Activated CD4-positive, alpha-beta T cell treated with anti-CD3 and anti-CD28 coated beads, Interleukin-2, amount 10 ng/mL, durations not matched to agents 24 days and 14 days (primary cell): Measurements from ENCODE around the gene GNPDA1. TPM values are rescaled to one million over a fixed set of nuclear protein-coding genes. Genes with fewer than 3 reads are reported as not detected.
A peak's percentile ranks its signal among the peaks of the same experiment; 100 is the strongest.
"Not testable (repeated sequence)": the region's sequence is repeated elsewhere in the genome, so short reads cannot be mapped to it uniquely, and the experiment has no call there.

Experiments
- DNase-seq: peaks from one replicate; pipeline ENCODE4 v3.0.0; 2022
- H3K27ac Mint-ChIP-seq: one replicate; pipeline ENCODE4 v1.8.0; 2022; ENCODE audit warnings: mild to moderate bottlenecking, mixed read lengths
- H3K27me3 Mint-ChIP-seq: one replicate; pipeline ENCODE4 v1.8.0; 2022; ENCODE audit warnings: mixed read lengths
- H3K36me3 Mint-ChIP-seq: one replicate; pipeline ENCODE4 v1.8.0; 2022; ENCODE audit warnings: low read depth, mild to moderate bottlenecking, mixed read lengths
- H3K4me1 Mint-ChIP-seq: one replicate; pipeline ENCODE4 v1.8.0; 2021; ENCODE audit warnings: mixed read lengths
- H3K4me3 Mint-ChIP-seq: one replicate; pipeline ENCODE4 v1.8.0; 2022; ENCODE audit warnings: mild to moderate bottlenecking, moderate library complexity, mixed read lengths
- H3K9me3 Mint-ChIP-seq: one replicate; pipeline ENCODE4 v1.8.0; 2021; ENCODE audit warnings: mixed read lengths
- intact Hi-C: fragments of 100-400 bp; cut with micrococcal nuclease; formaldehyde crosslinking; loops from one replicate; pipeline ENCODE4 v1.15.1; 2023
- total RNA-seq: library from RNA; stranded (reverse); gene quantifications from 2 replicates; pipeline ENCODE4 v1.2.3, GENCODE V29; 2022

GNPDA1 gene
- 108 and 114 TPM in 2 replicates for total RNA-seq

DNA sequence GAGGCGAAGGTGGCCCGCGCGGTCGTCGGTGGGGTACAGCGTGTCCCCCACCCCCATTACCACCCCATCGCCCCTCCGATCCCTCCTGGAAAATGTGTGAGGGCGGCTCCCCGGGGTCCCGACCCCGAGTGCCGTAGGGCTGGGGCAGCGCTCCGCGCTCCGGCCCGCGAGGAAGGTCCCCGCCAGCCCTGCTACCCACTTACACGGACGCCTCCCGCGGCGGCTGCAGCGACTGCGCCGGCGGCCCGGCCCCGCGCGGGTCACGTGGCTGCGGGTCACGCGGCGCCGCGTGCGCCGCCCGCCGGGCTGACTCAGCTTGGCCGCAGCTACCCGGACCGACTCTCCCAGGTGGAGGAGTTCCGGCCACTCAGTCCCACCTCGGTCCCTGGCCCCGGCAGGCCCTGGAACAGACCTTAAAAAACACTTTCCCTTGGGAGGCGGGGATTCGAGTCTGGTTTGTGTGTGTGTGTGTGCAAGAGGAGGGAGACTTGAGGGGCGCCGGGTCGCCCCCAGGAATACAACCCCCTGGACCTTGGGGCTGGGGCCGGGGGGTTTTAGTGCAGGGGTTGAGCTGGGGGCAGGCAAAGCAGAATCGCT, at the start of gene GNPDA1:
TSS of gene GNPDA1 (minus strand) at position 236 of the 597 bp plus-strand sequence. CDS start 992 bp downstream, outside the sequence.
- peaks cover 33% of the 10 kb centered on the region for H3K36me3 Mint-ChIP-seq
- peak within 1 kb of the TSS; percentile 94 for H3K27ac Mint-ChIP-seq
- peaks cover 2% of the 10 kb centered on the region for H3K9me3 Mint-ChIP-seq
- peaks cover 77% of the 10 kb centered on the region for H3K4me1 Mint-ChIP-seq
- intact Hi-C loops: loop anchor here (2.0 to 5.0 kb wide), 2 partner anchors 91 to 132 kb away; partner anchors contain the start of gene DELE1
- peak within 1 kb of the TSS; percentile 90 for H3K4me3 Mint-ChIP-seq
- no peaks in the 10 kb centered on the region for H3K27me3 Mint-ChIP-seq
- peak; percentile 93 for DNase-seq

DNA sequence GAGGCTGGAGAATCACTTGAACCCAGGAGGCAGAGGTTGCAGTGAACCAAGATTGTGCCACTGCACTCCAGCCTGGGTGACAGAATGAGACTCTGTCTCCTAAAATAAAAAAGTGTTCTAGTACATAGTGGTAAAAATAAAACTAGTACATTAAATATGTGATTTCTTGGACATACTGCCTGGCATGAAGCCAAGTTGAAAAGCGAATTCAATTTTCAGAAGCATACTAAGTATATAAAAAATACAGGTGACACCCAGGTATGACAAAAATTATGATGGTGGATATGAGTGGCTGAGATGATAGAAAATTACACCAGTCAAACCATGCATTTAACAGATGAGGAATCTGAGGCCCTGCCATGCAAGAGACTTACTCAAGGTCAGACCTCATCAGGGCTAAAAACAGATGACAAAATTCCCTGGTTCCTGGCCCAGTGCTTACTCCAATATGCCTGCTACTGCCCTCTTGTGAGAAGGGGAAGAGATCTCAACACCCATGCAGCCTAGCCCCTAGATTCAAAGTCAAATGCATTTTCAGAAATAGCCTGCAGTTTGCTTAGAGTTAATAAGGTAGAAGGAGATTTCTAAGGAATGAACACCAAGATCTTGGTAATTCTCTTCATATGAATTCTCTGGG, 46.6 kb upstream of the GNPDA1 start:
- Mint-ChIP-seq H3K27ac (no peak overlapping the region), H3K4me1 (peaks cover 12% of the 10 kb centered on the region), H3K36me3 (no peaks in the 10 kb centered on the region), H3K4me3 (no peak overlapping the region), H3K27me3 (no peaks in the 10 kb centered on the region), H3K9me3 (no peaks in the 10 kb centered on the region)
- intact Hi-C loops: no loop called here
- DNase-seq: no peak

DNA sequence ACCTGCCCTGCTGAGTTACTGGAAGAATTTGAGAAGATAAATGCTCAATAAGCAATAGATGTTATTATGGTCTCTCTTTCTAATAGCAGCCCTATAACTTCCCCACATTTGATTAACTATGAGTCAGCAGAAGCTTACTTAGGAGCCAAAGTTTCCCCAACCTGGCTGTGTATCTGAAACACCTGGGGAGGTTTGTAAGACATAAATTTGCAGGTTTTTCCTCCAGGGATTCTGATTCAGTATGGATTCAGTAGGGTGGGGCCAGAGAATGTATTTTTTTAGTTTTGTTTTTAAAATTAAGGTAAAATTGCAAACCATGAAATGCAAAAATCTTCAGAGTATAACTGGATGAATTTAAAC, 44.9 kb upstream of the GNPDA1 start:
- intact Hi-C loops: no loop called here
- no peaks in the 10 kb centered on the region for H3K9me3 Mint-ChIP-seq
- H3K4me3 Mint-ChIP-seq: no peak overlapping the region
- H3K27me3 Mint-ChIP-seq: no peaks in the 10 kb centered on the region
- H3K4me1 Mint-ChIP-seq: peaks cover 8% of the 10 kb centered on the region
- DNase-seq: no peak
- H3K36me3 Mint-ChIP-seq: no peaks in the 10 kb centered on the region
- H3K27ac Mint-ChIP-seq: no peak overlapping the region

DNA sequence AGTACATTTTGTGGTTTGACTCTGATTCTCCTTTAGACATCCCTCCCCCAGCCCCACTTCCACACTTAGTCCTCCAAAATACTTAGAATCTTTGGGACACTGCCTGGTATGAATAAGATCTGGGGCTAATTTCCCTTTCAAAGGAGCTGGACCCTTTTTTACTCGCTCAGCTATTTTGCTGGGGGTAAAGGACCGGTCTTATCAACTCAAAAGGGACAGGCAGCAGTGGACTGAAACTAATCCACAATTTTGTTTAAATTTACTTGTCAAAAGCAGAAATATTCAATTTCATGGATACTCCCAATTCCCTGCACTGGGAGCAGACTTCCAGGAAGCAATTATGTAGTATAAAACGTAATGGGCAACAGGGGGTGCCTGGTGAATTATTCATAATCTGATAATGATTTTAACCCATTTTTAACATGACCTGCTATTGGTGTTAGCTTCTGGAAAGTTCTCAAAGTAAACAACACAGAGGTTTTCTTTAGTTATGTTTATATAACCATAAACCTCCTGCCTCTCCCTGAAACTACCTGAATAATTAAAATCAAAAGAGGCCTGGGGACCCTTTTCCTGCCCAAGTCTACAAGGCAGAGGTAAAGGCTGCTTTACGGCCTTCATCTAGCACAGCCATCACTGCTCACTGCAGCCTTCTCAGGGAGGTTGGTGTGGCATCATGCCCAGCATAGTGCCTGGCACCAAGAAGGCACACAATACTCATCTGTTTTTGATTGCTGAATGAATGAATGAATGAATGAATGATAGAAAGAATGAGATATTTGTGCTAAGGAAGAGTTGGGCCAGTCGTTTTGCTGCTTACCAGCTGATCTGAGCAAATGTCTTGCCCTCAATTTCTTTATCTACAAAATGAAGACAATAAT, 44.2 kb upstream of the GNPDA1 start:
- no peaks in the 10 kb centered on the region for H3K36me3 Mint-ChIP-seq
- no peak for DNase-seq
- H3K9me3 Mint-ChIP-seq: no peaks in the 10 kb centered on the region
- H3K27me3 Mint-ChIP-seq: no peaks in the 10 kb centered on the region
- intact Hi-C loops: no loop called here
- no peak overlapping the region for H3K27ac Mint-ChIP-seq
- H3K4me1 Mint-ChIP-seq: peaks cover 8% of the 10 kb centered on the region
- H3K4me3 Mint-ChIP-seq: no peak overlapping the region

DNA sequence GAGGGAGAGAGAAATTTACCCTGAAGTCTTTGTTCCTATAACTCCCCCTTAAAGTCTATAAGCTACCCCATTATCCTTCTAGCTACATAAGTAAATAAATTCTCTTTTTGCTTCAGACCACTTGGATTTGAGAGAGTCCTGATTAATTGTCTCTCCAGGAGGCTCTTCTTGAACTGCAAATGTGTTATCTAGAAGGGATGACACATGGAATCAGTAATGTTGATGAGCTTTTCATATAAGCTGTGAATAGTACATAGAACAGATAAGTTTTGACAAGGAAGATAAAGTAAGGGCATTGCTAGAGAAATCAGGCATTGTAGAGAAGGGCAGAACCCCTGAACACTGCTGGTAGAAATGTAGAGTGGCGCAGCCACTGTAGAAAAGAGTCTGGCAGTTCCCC, 42.5 kb upstream of the GNPDA1 start:
- Mint-ChIP-seq H3K4me1 (peaks cover 8% of the 10 kb centered on the region), H3K36me3 (no peaks in the 10 kb centered on the region), H3K27me3 (no peaks in the 10 kb centered on the region), H3K4me3 (no peak overlapping the region), H3K9me3 (no peaks in the 10 kb centered on the region), H3K27ac (no peak overlapping the region)
- intact Hi-C loops: no loop called here
- DNase-seq: no peak

DNA sequence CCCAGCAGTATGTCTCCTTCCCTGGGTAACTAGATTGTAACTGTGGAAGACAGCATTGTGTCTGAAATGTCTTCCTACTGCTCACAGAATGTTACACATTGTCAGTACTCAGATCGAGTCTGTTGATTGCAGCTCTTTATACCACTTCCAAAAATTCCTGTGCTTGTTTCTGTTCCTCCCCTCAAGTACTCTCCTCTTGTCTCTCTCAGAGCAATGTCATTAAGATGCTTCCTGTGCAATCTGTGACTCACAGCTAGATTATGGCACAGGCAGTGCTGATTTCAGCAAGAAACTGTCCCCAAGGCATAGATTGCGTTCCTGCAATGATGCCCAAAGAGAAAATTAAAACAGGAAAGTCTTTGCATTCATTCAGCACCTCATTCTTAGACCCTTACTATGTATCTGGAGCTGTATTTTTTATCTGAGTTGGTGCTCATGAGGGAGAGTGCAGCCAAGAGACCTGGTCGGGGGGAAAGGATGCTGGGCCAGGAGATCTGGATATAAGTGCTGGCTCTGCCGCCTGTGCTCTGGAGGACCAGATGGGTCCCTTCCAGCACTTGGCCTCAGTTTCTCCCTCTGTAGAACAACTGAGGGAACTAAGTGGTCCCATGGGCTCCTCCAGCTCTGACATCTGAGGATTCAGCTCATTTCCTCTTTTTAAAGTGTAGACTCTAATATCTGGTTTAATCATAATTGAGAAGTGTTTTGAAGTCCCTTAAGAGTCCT, 40.8 kb upstream of the GNPDA1 start:
- no peaks in the 10 kb centered on the region for H3K9me3 Mint-ChIP-seq
- peaks cover 8% of the 10 kb centered on the region for H3K4me1 Mint-ChIP-seq
- no peak overlapping the region for H3K4me3 Mint-ChIP-seq
- H3K27me3 Mint-ChIP-seq: no peaks in the 10 kb centered on the region
- no peak overlapping the region for H3K27ac Mint-ChIP-seq
- DNase-seq: no peak
- no peaks in the 10 kb centered on the region for H3K36me3 Mint-ChIP-seq
- intact Hi-C loops: loop anchor here (2.0 kb wide), 1 partner anchor 21 kb away; no protein-coding TSS in a partner anchor

DNA sequence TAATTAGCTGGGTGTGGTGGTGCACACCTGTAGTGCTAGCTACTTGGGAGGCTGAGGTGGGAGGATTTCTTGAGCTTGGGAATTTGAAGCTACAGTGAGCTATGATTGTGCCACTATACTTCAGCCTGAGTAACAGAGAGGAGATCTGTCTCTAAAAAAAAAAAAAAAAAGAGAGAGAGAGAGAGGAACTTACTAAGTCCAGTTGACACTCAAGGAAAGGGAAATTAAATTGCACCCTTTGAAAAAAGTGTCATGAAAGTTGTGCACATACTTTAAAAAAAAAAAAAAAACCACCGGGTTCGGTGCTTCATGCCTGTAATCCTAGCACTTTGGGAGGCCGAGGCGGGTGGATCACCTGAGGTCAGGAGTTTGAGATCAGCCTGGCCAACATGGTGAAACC, 39.2 kb upstream of the GNPDA1 start:
- not testable (repeated sequence) for H3K9me3 Mint-ChIP-seq, H3K36me3 Mint-ChIP-seq, H3K4me3 Mint-ChIP-seq, H3K27ac Mint-ChIP-seq, H3K4me1 Mint-ChIP-seq, DNase-seq, H3K27me3 Mint-ChIP-seq
- intact Hi-C loops: loop anchor here (2.0 kb wide), 1 partner anchor 23 kb away; no protein-coding TSS in a partner anchor

DNA sequence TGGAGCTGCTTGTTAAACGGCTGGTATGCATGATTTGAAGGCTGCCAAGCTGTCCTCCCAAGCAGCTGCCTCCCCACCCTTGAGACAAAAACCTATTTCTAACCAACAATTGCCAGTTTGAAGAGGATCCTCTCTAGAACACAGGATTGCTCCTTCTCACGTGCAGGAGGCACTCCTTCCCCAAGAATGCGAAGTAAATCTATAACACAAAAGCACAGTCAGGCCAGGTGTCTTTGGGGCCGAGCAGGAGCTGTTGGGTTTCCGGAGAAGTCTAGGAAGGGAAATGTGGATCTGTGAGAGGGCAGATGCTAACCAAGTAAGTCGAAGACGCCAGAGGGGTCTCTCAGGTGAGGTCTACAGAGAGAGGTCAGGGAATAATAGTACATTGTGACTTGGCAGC, 35.4 kb upstream of the GNPDA1 start:
- Mint-ChIP-seq H3K4me3 (no peak overlapping the region), H3K27me3 (peaks cover 2% of the 10 kb centered on the region), H3K27ac (no peak overlapping the region), H3K4me1 (peaks cover 2% of the 10 kb centered on the region), H3K36me3 (no peaks in the 10 kb centered on the region), H3K9me3 (no peaks in the 10 kb centered on the region)
- DNase-seq: no peak
- intact Hi-C loops: no loop called here

DNA sequence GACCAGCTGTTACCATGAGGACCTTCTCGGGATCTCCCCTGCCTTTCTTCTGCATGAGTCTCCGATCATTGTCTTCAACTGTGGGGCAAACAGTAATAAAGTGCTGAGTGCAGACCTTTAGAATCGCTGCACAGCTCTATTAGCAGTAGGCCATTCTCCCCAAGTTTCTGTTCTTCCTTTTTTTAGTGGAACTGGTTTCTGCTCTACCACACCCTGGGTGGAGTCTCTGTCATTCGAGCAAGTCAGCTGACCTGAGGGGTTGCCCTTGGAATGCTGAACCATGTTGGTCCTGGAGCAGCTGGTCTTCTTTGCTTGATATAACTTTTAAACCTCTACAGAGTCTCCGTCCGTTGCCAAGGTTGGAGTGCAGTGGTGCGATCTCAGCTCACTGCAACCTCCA, 33.4 kb upstream of the GNPDA1 start:
- no peaks in the 10 kb centered on the region for H3K4me1 Mint-ChIP-seq
- H3K36me3 Mint-ChIP-seq: no peaks in the 10 kb centered on the region
- intact Hi-C loops: no loop called here
- no peak overlapping the region for H3K4me3 Mint-ChIP-seq
- DNase-seq: no peak
- peaks cover 2% of the 10 kb centered on the region for H3K27me3 Mint-ChIP-seq
- H3K9me3 Mint-ChIP-seq: no peaks in the 10 kb centered on the region
- H3K27ac Mint-ChIP-seq: no peak overlapping the region

DNA sequence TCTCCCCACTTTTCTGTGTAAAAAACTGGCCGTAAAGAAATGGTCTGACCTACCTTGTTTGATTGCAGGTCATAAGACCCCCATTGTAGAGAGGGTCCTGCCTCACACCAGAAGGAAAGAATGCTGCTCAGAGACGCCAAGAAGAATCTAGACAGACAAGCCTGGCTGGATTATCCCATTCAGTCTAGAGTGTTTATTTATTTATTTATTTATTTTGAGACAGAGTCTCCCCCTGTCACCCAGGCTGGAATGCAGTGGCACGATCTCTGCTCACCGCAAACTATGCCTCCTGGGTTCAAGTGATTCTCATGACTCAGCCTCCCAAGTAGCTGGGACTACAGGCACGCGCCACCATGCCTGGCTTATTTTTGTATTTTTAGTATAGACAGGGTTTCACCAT, 28.1 kb upstream of the GNPDA1 start:
- H3K4me3 Mint-ChIP-seq, H3K27ac Mint-ChIP-seq, intact Hi-C loops, DNase-seq, H3K9me3 Mint-ChIP-seq, H3K27me3 Mint-ChIP-seq, H3K4me1 Mint-ChIP-seq, H3K36me3 Mint-ChIP-seq: not testable (repeated sequence)

DNA sequence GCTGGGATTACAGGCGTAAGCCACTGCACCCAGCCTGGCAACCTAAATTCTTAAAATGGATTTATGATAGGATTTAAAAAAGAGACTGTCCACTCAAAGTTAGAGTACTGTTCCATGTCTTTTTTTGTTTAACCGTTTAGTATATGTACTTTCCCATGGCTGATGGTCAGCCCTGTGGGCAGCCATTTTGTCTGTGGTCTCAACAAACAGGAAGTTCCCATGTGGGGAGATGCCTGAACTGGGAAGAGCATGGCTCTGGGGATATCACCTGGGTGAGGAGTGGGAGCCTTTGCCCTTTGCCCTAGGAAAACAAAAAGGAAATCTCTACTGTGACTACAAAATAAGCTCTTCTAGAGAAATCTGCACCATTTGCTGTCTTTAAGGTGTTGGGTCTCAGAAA, 27.5 kb upstream of the GNPDA1 start:
- H3K9me3 Mint-ChIP-seq: peaks cover 5% of the 10 kb centered on the region
- H3K27ac Mint-ChIP-seq: peak overlapping the region; percentile 37
- intact Hi-C loops: no loop called here
- H3K36me3 Mint-ChIP-seq: no peaks in the 10 kb centered on the region
- no peak overlapping the region for H3K4me3 Mint-ChIP-seq
- no peaks in the 10 kb centered on the region for H3K27me3 Mint-ChIP-seq
- no peak for DNase-seq
- H3K4me1 Mint-ChIP-seq: no peaks in the 10 kb centered on the region

DNA sequence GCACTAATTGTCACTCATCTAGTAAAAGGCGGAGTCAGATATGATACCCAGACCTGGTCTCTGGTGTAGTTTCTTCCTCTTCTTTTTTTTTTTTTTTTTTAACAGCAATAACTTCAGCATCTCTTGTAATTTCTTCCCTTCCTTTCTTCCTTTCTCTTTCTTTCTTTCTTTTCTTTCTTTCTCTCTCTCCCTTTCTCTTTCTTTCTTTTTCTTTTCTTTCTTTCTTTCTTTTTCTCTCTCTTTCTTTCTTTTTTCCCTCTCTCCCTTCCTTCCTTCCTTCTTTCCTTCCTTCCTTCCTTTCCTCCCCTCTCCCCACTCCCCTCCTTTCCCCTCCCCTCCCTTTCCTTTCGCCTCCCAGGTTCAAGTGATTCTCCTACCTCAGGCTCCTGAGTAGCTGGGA, 25.9 kb upstream of the GNPDA1 start:
- Mint-ChIP-seq H3K4me3 (no peak overlapping the region), H3K4me1 (peaks cover 6% of the 10 kb centered on the region), H3K27me3 (no peaks in the 10 kb centered on the region), H3K9me3 (peaks cover 5% of the 10 kb centered on the region), H3K36me3 (no peaks in the 10 kb centered on the region), H3K27ac (no peak overlapping the region)
- intact Hi-C loops: no loop called here
- no peak for DNase-seq

DNA sequence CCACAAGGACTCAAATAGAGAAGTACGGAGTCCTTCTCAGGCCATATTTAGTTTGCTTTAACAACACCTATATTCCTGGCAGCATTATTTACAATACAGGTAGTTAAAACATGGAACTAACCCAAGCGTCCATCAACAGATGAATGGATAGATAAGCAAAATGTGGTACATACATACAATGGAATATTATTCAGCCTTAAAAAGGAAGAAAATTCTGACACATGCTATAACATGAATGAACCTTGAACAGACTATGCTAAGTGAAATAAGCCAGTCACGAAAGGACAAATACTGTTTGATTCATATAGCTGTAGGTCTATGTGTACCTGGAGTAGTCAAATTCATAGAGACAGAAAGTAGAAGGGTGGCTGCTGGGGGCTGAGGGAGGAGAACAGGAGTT, 24.8 kb upstream of the GNPDA1 start:
- H3K4me3 Mint-ChIP-seq, H3K9me3 Mint-ChIP-seq, DNase-seq, H3K4me1 Mint-ChIP-seq, H3K27ac Mint-ChIP-seq, intact Hi-C loops, H3K36me3 Mint-ChIP-seq, H3K27me3 Mint-ChIP-seq: not testable (repeated sequence)

DNA sequence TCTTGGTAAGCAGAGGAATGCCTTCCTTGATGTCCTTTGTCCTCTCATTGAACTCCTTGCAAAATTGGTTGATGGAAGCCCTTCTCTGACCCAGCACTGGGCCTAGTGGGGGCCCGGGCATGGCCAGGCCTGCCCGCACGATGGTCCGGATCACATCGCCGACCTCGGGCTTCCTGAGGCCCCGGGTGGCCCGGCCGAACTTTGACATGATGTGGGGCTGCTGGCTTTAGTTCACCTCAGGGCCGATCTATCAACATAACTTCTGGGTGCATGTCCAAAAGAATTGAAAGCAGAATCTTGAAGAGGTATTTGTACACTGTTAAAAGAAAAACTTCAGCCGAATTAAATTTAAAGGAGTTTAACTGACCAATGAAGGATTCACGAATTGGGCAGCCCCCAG, 24.1 kb upstream of the GNPDA1 start:
- peaks cover 6% of the 10 kb centered on the region for H3K4me1 Mint-ChIP-seq
- no peak for DNase-seq
- intact Hi-C loops: no loop called here
- H3K9me3 Mint-ChIP-seq: peaks cover 5% of the 10 kb centered on the region
- no peak overlapping the region for H3K4me3 Mint-ChIP-seq
- no peaks in the 10 kb centered on the region for H3K36me3 Mint-ChIP-seq
- H3K27ac Mint-ChIP-seq: no peak overlapping the region
- H3K27me3 Mint-ChIP-seq: no peaks in the 10 kb centered on the region
